H9 (cell line): ENCODE measurements around the gene INSM1. TPM values are rescaled to one million over a fixed set of nuclear protein-coding genes. Genes with fewer than 3 reads are reported as not detected.

Source experiments
- DNase-seq: peaks from one replicate; pipeline ENCODE4 v3.0.0-alpha.2; 2017
- H2AFZ ChIP-seq: one replicate; pipeline ENCODE4 v1.6.1; 2013; ENCODE audit warnings: mild to moderate bottlenecking, low read length, control low read depth, moderate library complexity
- H2AK5ac ChIP-seq: 2 replicates; pipeline ENCODE4 v1.6.1; 2013; ENCODE audit warnings: low read length, control low read depth, mixed read lengths; ENCODE audit not compliant: insufficient read length
- H2BK120ac ChIP-seq: one replicate; pipeline ENCODE4 v1.6.1; 2013; ENCODE audit warnings: low read depth, mild to moderate bottlenecking, low read length, control low read depth, inconsistent platforms; ENCODE audit not compliant: poor library complexity, severe bottlenecking
- H2BK12ac ChIP-seq: 2 replicates; pipeline ENCODE4 v1.6.1; 2013; ENCODE audit warnings: low read length, control low read depth, mixed read lengths, low read depth; ENCODE audit not compliant: insufficient read length
- H2BK15ac ChIP-seq: 2 replicates; pipeline ENCODE4 v1.6.1; 2013; ENCODE audit warnings: low read depth, low read length, control low read depth
- H2BK20ac ChIP-seq: one replicate; pipeline ENCODE4 v1.6.1; 2013; ENCODE audit warnings: low read depth, mild to moderate bottlenecking, low read length, control low read depth, inconsistent platforms; ENCODE audit not compliant: poor library complexity, severe bottlenecking
- H2BK5ac ChIP-seq: 2 replicates; pipeline ENCODE4 v1.6.1; 2013; ENCODE audit warnings: low read length, control low read depth, mixed read lengths; ENCODE audit not compliant: insufficient read length
- H3K14ac ChIP-seq: 2 replicates; pipeline ENCODE4 v1.6.1; 2013; ENCODE audit warnings: low read length, control low read depth; ENCODE audit not compliant: insufficient read depth
- H3K18ac ChIP-seq: 2 replicates; pipeline ENCODE4 v1.6.1; 2013; ENCODE audit warnings: low read depth, mild to moderate bottlenecking, mixed read lengths, low read length, control low read depth; ENCODE audit not compliant: insufficient read length
- H3K23ac ChIP-seq: 2 replicates; pipeline ENCODE4 v1.6.1; 2013; ENCODE audit warnings: low read length, control low read depth, mixed read lengths, low read depth; ENCODE audit not compliant: insufficient read length
- H3K23me2 ChIP-seq: 2 replicates; pipeline ENCODE4 v1.6.1; 2013; ENCODE audit warnings: low read depth, mild to moderate bottlenecking, mixed read lengths, low read length, control low read depth; ENCODE audit not compliant: insufficient read length, poor library complexity, severe bottlenecking
- H3K27ac ChIP-seq: 2 replicates; pipeline ENCODE4 v1.5.1; 2013; ENCODE audit warnings: low read length, control low read depth, mixed read lengths, low read depth; ENCODE audit not compliant: insufficient read length
- H3K27me3 ChIP-seq: 2 replicates; pipeline ENCODE4 v1.6.1; 2013; ENCODE audit warnings: low read length, control low read depth, inconsistent platforms; ENCODE audit not compliant: insufficient read depth
- H3K4ac ChIP-seq: 2 replicates; pipeline ENCODE4 v1.6.1; 2013; ENCODE audit warnings: low read depth, mild to moderate bottlenecking, control low read depth, inconsistent platforms, low read length, moderate library complexity
- H3K4me1 ChIP-seq: 2 replicates; pipeline ENCODE4 v1.6.1; 2013; ENCODE audit warnings: low read length, control low read depth, inconsistent platforms; ENCODE audit not compliant: insufficient read depth
- H3K4me2 ChIP-seq: 2 replicates; pipeline ENCODE4 v1.6.1; 2013; ENCODE audit warnings: low read length, control low read depth, mixed read lengths; ENCODE audit not compliant: insufficient read length, insufficient read depth
- H3K56ac ChIP-seq: 2 replicates; pipeline ENCODE4 v1.6.1; 2013; ENCODE audit warnings: low read depth, mild to moderate bottlenecking, mixed read lengths, low read length, control low read depth; ENCODE audit not compliant: insufficient read length
- H3K79me1 ChIP-seq: 2 replicates; pipeline ENCODE4 v1.6.1; 2013; ENCODE audit warnings: low read depth, mild to moderate bottlenecking, moderate library complexity, low read length, control low read depth, inconsistent platforms; ENCODE audit not compliant: insufficient read depth, poor library complexity, severe bottlenecking
- H3K79me2 ChIP-seq: 2 replicates; pipeline ENCODE4 v1.6.1; 2013; ENCODE audit warnings: low read length, control low read depth, inconsistent platforms; ENCODE audit not compliant: insufficient read depth
- H3K9ac ChIP-seq: 2 replicates; pipeline ENCODE4 v1.6.1; 2013; ENCODE audit warnings: low read length, control low read depth, mixed read lengths; ENCODE audit not compliant: insufficient read length; ENCODE audit errors: extremely low read depth
- H3K9me3 ChIP-seq: one replicate; pipeline ENCODE4 v1.6.1; 2013; ENCODE audit warnings: low read depth, low read length, inconsistent platforms; ENCODE audit not compliant: control insufficient read depth
- H3T11ph ChIP-seq: one replicate; pipeline ENCODE4 v1.6.1; 2013; ENCODE audit warnings: mild to moderate bottlenecking, low read length, control low read depth, inconsistent platforms
- H4K20me1 ChIP-seq: one replicate; pipeline ENCODE4 v1.6.1; 2013; ENCODE audit not compliant: control insufficient read depth, insufficient read length, insufficient read depth
- H4K5ac ChIP-seq: 2 replicates; pipeline ENCODE4 v1.6.1; 2013; ENCODE audit warnings: low read depth, mild to moderate bottlenecking, mixed read lengths, low read length, control low read depth; ENCODE audit not compliant: insufficient read length
- H4K8ac ChIP-seq: replicated peaks from 2 replicates; pipeline ENCODE4 v1.6.1; 2013; ENCODE audit warnings: low read length, control low read depth, mixed read lengths, low read depth; ENCODE audit not compliant: insufficient read length
- H4K91ac ChIP-seq: 2 replicates; pipeline ENCODE4 v1.6.1; 2013; ENCODE audit warnings: low read depth, mild to moderate bottlenecking, moderate library complexity, mixed read lengths, low read length, control low read depth; ENCODE audit not compliant: insufficient read length
- H3K27ac Mint-ChIP-seq, 3 experiments: 2 replicates in 2 of 3; 3 replicates in 1 of 3; pipeline ENCODE4 v1.8.0; 2020 to 2021; ENCODE audit warnings: mixed read lengths in 3 of 3, mild to moderate bottlenecking in 1 of 3, moderate library complexity in 1 of 3
- H3K27me3 Mint-ChIP-seq: 2 replicates; pipeline ENCODE4 v1.8.0; 2021; ENCODE audit warnings: low read depth, mild to moderate bottlenecking, moderate library complexity, mixed read lengths
- H3K36me3 Mint-ChIP-seq, 3 experiments: 2 replicates in 2 of 3; 3 replicates in 1 of 3; pipeline ENCODE4 v1.8.0; 2020 to 2021; ENCODE audit warnings: low read depth in 3 of 3, mixed read lengths in 3 of 3; ENCODE audit not compliant: insufficient read depth in 1 of 3
- H3K4me1 Mint-ChIP-seq, 2 experiments: 2 replicates each; pipeline ENCODE4 v1.8.0; 2020; ENCODE audit warnings: mixed read lengths in 2 of 2
- H3K4me3 Mint-ChIP-seq, 2 experiments: 2 replicates in 1 of 2; 3 replicates in 1 of 2; pipeline ENCODE4 v1.8.0; 2020 to 2021; ENCODE audit warnings: mild to moderate bottlenecking in 2 of 2, mixed read lengths in 2 of 2, moderate library complexity in 1 of 2
- H3K9me3 Mint-ChIP-seq, 2 experiments: 2 replicates in 1 of 2; 3 replicates in 1 of 2; pipeline ENCODE4 v1.8.0; 2020; ENCODE audit warnings: mild to moderate bottlenecking in 2 of 2, mixed read lengths in 2 of 2, moderate library complexity in 1 of 2
- WGBS: extraction: QIAGEN DNeasy Blood & Tissue Kit; methylation state at CpG from one replicate; pipeline ENCODE4 v1.1.7; 2013; ENCODE audit warnings: missing lambda C conversion rate, low lambda C conversion rate, mixed read lengths; ENCODE audit not compliant: insufficient read length; ENCODE audit errors: extremely low coverage; 5-methylcytosine and 5-hydroxymethylcytosine counted together
- total RNA-seq: library from RNA; stranded (reverse); gene quantifications from 2 replicates; pipeline ENCODE4 v1.2.1, GENCODE V29; 2021
- TF ChIP-seq, protein P1 (sequence below): fragments of 200-600 bp; sonication (generic); conservative IDR thresholded peaks from 3 replicates; pipeline ENCODE4 v1.8.0; 2021; ENCODE audit warnings: antibody characterized with exemption, mild to moderate bottlenecking

Gene INSM1
- total RNA-seq, 1 experiment from 2014 or later = 0.83 TPM

DNA sequence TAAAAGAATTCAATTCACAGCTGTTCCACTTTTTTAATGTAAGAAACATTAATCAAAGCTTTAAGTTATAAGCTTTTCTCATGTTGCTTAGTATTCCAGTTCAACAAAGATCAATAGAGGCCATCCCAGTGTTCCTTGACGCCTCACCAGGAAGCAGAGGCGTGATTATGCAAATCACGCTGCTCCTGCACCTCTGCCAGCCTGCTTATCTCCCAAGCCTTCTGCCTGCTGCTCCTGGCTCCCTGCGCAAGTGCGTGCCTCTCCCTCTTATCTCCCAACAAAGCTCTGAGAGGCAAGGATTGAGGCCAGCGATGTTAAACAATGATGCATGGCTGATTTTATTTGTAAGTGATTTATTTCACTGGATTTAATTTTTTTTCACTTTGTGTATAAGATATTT lies 42.8 kb downstream of the INSM1 start:
- H3K36me3 Mint-ChIP-seq = no peaks in the 10 kb centered on the region
- Histone ChIP-seq H3K27ac (no peak overlapping the region), H2BK15ac (no peak overlapping the region), H2AK5ac (no peak overlapping the region), H3T11ph (no peak overlapping the region), H3K79me1 (no peaks in the 10 kb centered on the region), H3K4me2 (no peak overlapping the region), H2BK5ac (no peak overlapping the region), H2BK20ac (no peak overlapping the region), H3K18ac (no peak overlapping the region), H3K27me3 (no peaks in the 10 kb centered on the region), H3K4me1 (peaks cover 3% of the 10 kb centered on the region; the same call in 1 of the 2 replicates), H2BK120ac (no peak overlapping the region), H3K23ac (no peak overlapping the region), H4K5ac (no peak overlapping the region), H2AFZ (no peak overlapping the region), H3K9ac (no peak overlapping the region), H3K56ac (no peak overlapping the region), H3K79me2 (no peaks in the 10 kb centered on the region), H3K4ac (no peak overlapping the region), H3K23me2 (no peaks in the 10 kb centered on the region), H4K20me1 (no peaks in the 10 kb centered on the region), H3K14ac (no peak overlapping the region; the same call in 1 of the 2 replicates), H4K8ac (no peak overlapping the region), H2BK12ac (no peak overlapping the region), H4K91ac (no peak overlapping the region), H3K9me3 (no peaks in the 10 kb centered on the region)
- H3K9me3 Mint-ChIP-seq = no peaks in the 10 kb centered on the region
- no CpG with 5 or more reads among the region's 6 CpGs for WGBS
- peaks cover 52 to 55% of the 10 kb centered on the region in 2 experiments for H3K4me1 Mint-ChIP-seq
- peak overlapping the region in 1 of 3 experiments; percentile 76; a peak in 2 of 7 replicates for H3K27ac Mint-ChIP-seq
- peaks cover 3% of the 10 kb centered on the region; the same call in 1 of the 2 replicates for H3K27me3 Mint-ChIP-seq
- DNase-seq = peak; percentile 75
- H3K4me3 Mint-ChIP-seq = no peak overlapping the region
- TF ChIP-seq, protein P1, sequence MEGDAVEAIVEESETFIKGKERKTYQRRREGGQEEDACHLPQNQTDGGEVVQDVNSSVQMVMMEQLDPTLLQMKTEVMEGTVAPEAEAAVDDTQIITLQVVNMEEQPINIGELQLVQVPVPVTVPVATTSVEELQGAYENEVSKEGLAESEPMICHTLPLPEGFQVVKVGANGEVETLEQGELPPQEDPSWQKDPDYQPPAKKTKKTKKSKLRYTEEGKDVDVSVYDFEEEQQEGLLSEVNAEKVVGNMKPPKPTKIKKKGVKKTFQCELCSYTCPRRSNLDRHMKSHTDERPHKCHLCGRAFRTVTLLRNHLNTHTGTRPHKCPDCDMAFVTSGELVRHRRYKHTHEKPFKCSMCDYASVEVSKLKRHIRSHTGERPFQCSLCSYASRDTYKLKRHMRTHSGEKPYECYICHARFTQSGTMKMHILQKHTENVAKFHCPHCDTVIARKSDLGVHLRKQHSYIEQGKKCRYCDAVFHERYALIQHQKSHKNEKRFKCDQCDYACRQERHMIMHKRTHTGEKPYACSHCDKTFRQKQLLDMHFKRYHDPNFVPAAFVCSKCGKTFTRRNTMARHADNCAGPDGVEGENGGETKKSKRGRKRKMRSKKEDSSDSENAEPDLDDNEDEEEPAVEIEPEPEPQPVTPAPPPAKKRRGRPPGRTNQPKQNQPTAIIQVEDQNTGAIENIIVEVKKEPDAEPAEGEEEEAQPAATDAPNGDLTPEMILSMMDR = no peak
